OCI-LY7 (cell line): ENCODE measurements around the gene HABP4. TPM values are rescaled to one million over a fixed set of nuclear protein-coding genes. Genes with fewer than 3 reads are reported as not detected.

ENCODE experiments used
- BruUV-seq: library from RNA; stranded (reverse); fragments of 400-500 nt; replicated peaks from 2 replicates; lab custom pipeline; 2021; lab: Mats Ljungman, UMichigan
- CTCF ChIA-PET: fragments of 300-600 bp; sonication (Branson Sonifier 250); formaldehyde crosslinking; loops from one replicate; lab custom pipeline; 2022; ENCODE audit warnings: antibody characterized with exemption; ENCODE audit not compliant: unreplicated experiment; lab: Charles Lee
- POLR2A ChIA-PET: fragments of 300-600 bp; sonication (Branson Sonifier 250); formaldehyde crosslinking; loops from one replicate; lab custom pipeline; 2022; ENCODE audit warnings: antibody characterized with exemption; lab: Charles Lee
- DNase-seq: peaks from one replicate; pipeline ENCODE4 v3.0.0-alpha.2; 2015; ENCODE audit warnings: low spot score
- H2AFZ ChIP-seq: fragments of 200-600 bp; sonication (generic), shearing (Covaris generic); 2 replicates; pipeline ENCODE4 v1.6.1; 2014; ENCODE audit warnings: mild to moderate bottlenecking, antibody characterized with exemption, low read length, moderate library complexity
- H3K27ac ChIP-seq: fragments of 200-600 bp; sonication (generic); 2 replicates; pipeline ENCODE4 v1.5.1; 2014; ENCODE audit warnings: mixed run types, low read depth, mild to moderate bottlenecking, moderate library complexity, low read length, inconsistent platforms; ENCODE audit not compliant: poor library complexity, severe bottlenecking
- H3K36me3 ChIP-seq: fragments of 200-600 bp; sonication (generic); 2 replicates; pipeline ENCODE4 v1.6.1; 2014; ENCODE audit warnings: mild to moderate bottlenecking, antibody characterized with exemption, low read length, moderate library complexity, mixed read lengths; ENCODE audit not compliant: insufficient read depth
- H3K4me1 ChIP-seq: fragments of 200-600 bp; sonication (generic); 2 replicates; pipeline ENCODE4 v1.5.1; 2014; ENCODE audit warnings: mild to moderate bottlenecking, low read length; ENCODE audit not compliant: insufficient read depth, poor library complexity, severe bottlenecking
- H3K4me2 ChIP-seq: fragments of 200-600 bp; sonication (generic); 2 replicates; pipeline ENCODE4 v1.6.1; 2014; ENCODE audit warnings: mild to moderate bottlenecking, low read length
- H3K4me3 ChIP-seq: fragments of 200-600 bp; sonication (generic); 2 replicates; pipeline ENCODE4 v1.5.1; 2014; ENCODE audit warnings: mild to moderate bottlenecking, low read depth, low read length; ENCODE audit not compliant: poor library complexity, severe bottlenecking
- H3K79me2 ChIP-seq: fragments of 200-600 bp; sonication (generic); 2 replicates; pipeline ENCODE4 v1.6.1; 2016; ENCODE audit warnings: low read depth, mild to moderate bottlenecking, low read length, moderate library complexity, mixed read lengths; ENCODE audit not compliant: insufficient read depth
- H3K9me2 ChIP-seq: fragments of 200-600 bp; sonication (generic); 2 replicates; pipeline ENCODE4 v1.6.1; 2016; ENCODE audit warnings: mild to moderate bottlenecking, low read length, mixed read lengths; ENCODE audit not compliant: insufficient read depth
- H3K9me3 ChIP-seq: fragments of 200-600 bp; sonication (generic); 2 replicates; pipeline ENCODE4 v1.6.1; 2014; ENCODE audit warnings: mild to moderate bottlenecking, mixed run types, low read length, mixed read lengths
- H4K20me1 ChIP-seq: fragments of 200-600 bp; sonication (generic); 2 replicates; pipeline ENCODE4 v1.6.1; 2014; ENCODE audit warnings: mild to moderate bottlenecking, antibody characterized with exemption, low read length, moderate library complexity, mixed read lengths; ENCODE audit not compliant: insufficient read depth
- CTCF ChIP-seq: fragments of 200-600 bp; sonication (generic); conservative IDR thresholded peaks from 2 replicates; pipeline ENCODE4 v1.5.1; 2014; ENCODE audit warnings: mild to moderate bottlenecking, antibody characterized with exemption, low read length, moderate library complexity, mixed read lengths
- EZH2phosphoT487 ChIP-seq: fragments of 200-600 bp; sonication (generic); IDR thresholded peaks from 2 replicates; pipeline ENCODE4 v1.6.1; 2018; ENCODE audit warnings: low read depth, borderline replicate concordance, mild to moderate bottlenecking, mixed run types, antibody characterized with exemption, low read length, moderate library complexity, mixed read lengths
- intact Hi-C: fragments of 100-400 bp; cut with micrococcal nuclease; formaldehyde crosslinking; loops from one replicate; pipeline ENCODE4 v1.10.0; 2022; ENCODE audit not compliant: unreplicated experiment
- total RNA-seq, 2 experiments: library from RNA; depleted of rRNA in 1 of 2; stranded (reverse); fragments of >200 nt in 1 of 2; shearing (Covaris generic) in 1 of 2; gene quantifications; 2 replicates each; pipeline ENCODE4 v1.2.3, GENCODE V29; 2014 to 2022

Gene HABP4
- total RNA-seq, 2 experiments from 2014 or later, result 6.0 to 11.0 TPM

- CTCF ChIA-PET, result no interaction called here
- POLR2A ChIA-PET, result interaction anchor here (0.6 kb wide), 1 partner anchor 131 kb away, joined by 4 read pairs; no protein-coding TSS in a partner anchor
- Histone ChIP-seq H3K79me2 (no peaks in the 10 kb centered on the region), H3K36me3 (no peaks in the 10 kb centered on the region), H4K20me1 (no peaks in the 10 kb centered on the region), H3K4me1 (no peaks in the 10 kb centered on the region), H2AFZ (no peak overlapping the region), H3K4me2 (no peak overlapping the region), H3K4me3 (no peak overlapping the region), H3K9me3 (no peaks in the 10 kb centered on the region), H3K9me2 (no peaks in the 10 kb centered on the region), H3K27ac (no peak overlapping the region)
- no TSS peak for BruUV-seq
- TF ChIP-seq EZH2phosphoT487, result no peak
- no peak for TF ChIP-seq CTCF
- DNase-seq, result no peak
- intact Hi-C loops, result no loop called here
Observed at GRCh38 chr9:96510258-96510657, 60.3 kb downstream of the HABP4 start.

- DNase-seq, result no peak
- Histone ChIP-seq H3K36me3 (no peaks in the 10 kb centered on the region), H3K4me2 (no peak overlapping the region), H3K79me2 (no peaks in the 10 kb centered on the region), H3K4me3 (no peak overlapping the region), H3K27ac (no peak overlapping the region), H2AFZ (no peak overlapping the region), H4K20me1 (no peaks in the 10 kb centered on the region), H3K9me3 (no peaks in the 10 kb centered on the region), H3K4me1 (no peaks in the 10 kb centered on the region), H3K9me2 (no peaks in the 10 kb centered on the region)
- intact Hi-C loops, result no loop called here
- no peak for TF ChIP-seq EZH2phosphoT487
- no peak for TF ChIP-seq CTCF
- POLR2A ChIA-PET, result no interaction called here
- BruUV-seq, result no TSS peak
- CTCF ChIA-PET, result no interaction called here
Observed at GRCh38 chr9:96512240-96512639, 62.3 kb downstream of the HABP4 start.

GRCh38 chr9:96513622-96514021 is 63.7 kb downstream of the HABP4 start:
- Histone ChIP-seq H3K4me1 (no peaks in the 10 kb centered on the region), H3K36me3 (no peaks in the 10 kb centered on the region), H4K20me1 (no peaks in the 10 kb centered on the region), H3K79me2 (no peaks in the 10 kb centered on the region), H3K9me2 (no peaks in the 10 kb centered on the region), H3K4me2 (no peak overlapping the region), H3K4me3 (no peak overlapping the region), H3K27ac (no peak overlapping the region), H2AFZ (no peak overlapping the region), H3K9me3 (no peaks in the 10 kb centered on the region)
- ChIA-PET POLR2A (no interaction called here), CTCF (no interaction called here)
- DNase-seq, result no peak
- intact Hi-C loops, result no loop called here
- BruUV-seq, result no TSS peak
- no peak for TF ChIP-seq EZH2phosphoT487
- TF ChIP-seq CTCF, result no peak
